Measurements from ENCODE around the gene TC2N.
"Not testable (repeated sequence)": the region's sequence is repeated elsewhere in the genome, so short reads cannot be mapped to it uniquely, and the experiment has no call there.

The TC2N gene

GRCh38 chr14:91817566-91818325 lies 49.6 kb downstream of the TC2N start:
- H3K4me3 ChIP-seq (ENCODE audit: low read depth, low read length) = no peak overlapping the region
- TF ChIP-seq, protein P1, sequence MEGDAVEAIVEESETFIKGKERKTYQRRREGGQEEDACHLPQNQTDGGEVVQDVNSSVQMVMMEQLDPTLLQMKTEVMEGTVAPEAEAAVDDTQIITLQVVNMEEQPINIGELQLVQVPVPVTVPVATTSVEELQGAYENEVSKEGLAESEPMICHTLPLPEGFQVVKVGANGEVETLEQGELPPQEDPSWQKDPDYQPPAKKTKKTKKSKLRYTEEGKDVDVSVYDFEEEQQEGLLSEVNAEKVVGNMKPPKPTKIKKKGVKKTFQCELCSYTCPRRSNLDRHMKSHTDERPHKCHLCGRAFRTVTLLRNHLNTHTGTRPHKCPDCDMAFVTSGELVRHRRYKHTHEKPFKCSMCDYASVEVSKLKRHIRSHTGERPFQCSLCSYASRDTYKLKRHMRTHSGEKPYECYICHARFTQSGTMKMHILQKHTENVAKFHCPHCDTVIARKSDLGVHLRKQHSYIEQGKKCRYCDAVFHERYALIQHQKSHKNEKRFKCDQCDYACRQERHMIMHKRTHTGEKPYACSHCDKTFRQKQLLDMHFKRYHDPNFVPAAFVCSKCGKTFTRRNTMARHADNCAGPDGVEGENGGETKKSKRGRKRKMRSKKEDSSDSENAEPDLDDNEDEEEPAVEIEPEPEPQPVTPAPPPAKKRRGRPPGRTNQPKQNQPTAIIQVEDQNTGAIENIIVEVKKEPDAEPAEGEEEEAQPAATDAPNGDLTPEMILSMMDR (IDR thresholded peaks at IDR 0.05; ENCODE audit: low read depth, low read length, missing control alignments) = no peak
- no peak for DNase-seq (ENCODE audit: low read depth)
- in situ Hi-C loops (cut with HindIII; ENCODE audit: low sequenced_read_pairs) = no loop called here

DNA sequence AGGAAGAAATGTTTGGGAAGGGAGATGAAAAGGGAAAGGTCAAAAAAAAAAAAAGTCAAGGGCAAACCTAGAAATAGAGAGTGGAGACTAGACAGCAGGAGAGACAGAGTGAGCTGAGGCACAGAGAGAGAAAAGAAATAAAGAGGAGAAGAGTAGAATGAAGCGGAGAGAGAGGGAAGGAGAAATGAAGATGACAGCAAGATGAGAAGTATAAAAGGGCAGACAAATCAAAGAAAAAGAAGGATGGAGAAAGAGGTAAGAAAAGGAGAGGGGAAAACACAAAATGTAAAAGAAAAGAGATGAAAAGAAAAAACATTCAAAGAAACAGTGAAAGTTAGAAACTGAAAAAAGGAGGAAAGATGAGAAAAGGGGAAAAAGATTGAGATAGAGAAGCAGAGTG lies 53.0 kb downstream of the TC2N start:
- in situ Hi-C loops (cut with HindIII; ENCODE audit: low sequenced_read_pairs) = no loop called here
- TF ChIP-seq, protein P1 (IDR thresholded peaks at IDR 0.05; ENCODE audit: low read depth, low read length, missing control alignments) = no peak
- DNase-seq (ENCODE audit: low read depth) = no peak
- no peak overlapping the region for H3K4me3 ChIP-seq (ENCODE audit: low read depth, low read length)

DNA sequence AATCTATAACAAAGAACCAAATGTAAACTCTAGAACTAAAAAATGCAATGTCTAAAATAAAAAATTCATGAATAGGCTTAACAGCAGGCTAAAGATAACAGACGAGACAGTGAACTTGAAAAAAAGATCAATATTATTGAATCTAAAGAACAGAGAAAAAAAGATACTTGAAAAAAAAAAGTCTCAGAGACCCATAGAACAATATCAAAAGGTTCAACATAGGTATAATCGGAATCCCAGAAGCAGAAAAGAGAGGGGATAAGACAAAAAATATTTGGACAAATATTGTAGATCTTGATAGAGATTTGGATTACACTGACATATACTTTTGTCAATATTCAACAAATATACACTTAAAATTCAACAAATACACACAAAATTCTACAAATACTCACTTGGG lies 56.6 kb downstream of the TC2N start:
- no peak overlapping the region for H3K4me3 ChIP-seq (ENCODE audit: low read depth, low read length)
- TF ChIP-seq, protein P1 (IDR thresholded peaks at IDR 0.05; ENCODE audit: low read depth, low read length, missing control alignments) = no peak
- DNase-seq (ENCODE audit: low read depth) = no peak
- in situ Hi-C loops (cut with HindIII; ENCODE audit: low sequenced_read_pairs) = no loop called here

- DNase-seq (ENCODE audit: low read depth) = no peak
- in situ Hi-C loops (cut with HindIII; ENCODE audit: low sequenced_read_pairs) = no loop called here
- no peak overlapping the region for H3K4me3 ChIP-seq (ENCODE audit: low read depth, low read length)
- TF ChIP-seq, protein P1 (IDR thresholded peaks at IDR 0.05; ENCODE audit: low read depth, low read length, missing control alignments) = no peak
These were observed 60.6 kb downstream of the TC2N start for GRCh38 chr14:91806716-91807115.

GRCh38 chr14:91806094-91806493 lies 61.2 kb downstream of the TC2N start:
- in situ Hi-C loops (cut with HindIII; ENCODE audit: low sequenced_read_pairs); DNase-seq (ENCODE audit: low read depth); H3K4me3 ChIP-seq (ENCODE audit: low read depth, low read length): not testable (repeated sequence)

GRCh38 chr14:91805659-91806058 lies 61.7 kb downstream of the TC2N start:
- no peak for DNase-seq (ENCODE audit: low read depth)
- TF ChIP-seq, protein P1 (IDR thresholded peaks at IDR 0.05; ENCODE audit: low read depth, low read length, missing control alignments) = no peak
- in situ Hi-C loops (cut with HindIII; ENCODE audit: low sequenced_read_pairs) = no loop called here
- no peak overlapping the region for H3K4me3 ChIP-seq (ENCODE audit: low read depth, low read length)

DNA sequence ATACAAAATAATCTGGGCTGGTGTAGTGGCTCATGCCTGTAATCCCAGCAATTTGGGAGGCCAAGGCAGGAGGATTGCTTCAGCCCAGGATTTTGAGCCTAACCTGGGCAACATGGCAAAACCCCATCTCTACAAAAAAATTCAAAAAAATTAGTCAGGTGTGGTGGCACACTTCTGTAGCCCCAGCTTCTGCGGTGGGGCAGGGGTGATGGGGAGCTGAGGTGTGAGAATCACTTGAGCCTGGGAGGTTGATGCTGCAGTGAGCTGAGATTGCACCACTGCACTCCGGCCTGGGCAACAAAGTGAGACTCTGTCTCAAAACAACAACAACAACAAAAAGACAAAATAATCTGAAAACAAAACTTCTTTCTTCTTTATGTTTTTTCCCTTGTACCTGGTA lies 66.0 kb downstream of the TC2N start:
- DNase-seq (ENCODE audit: low read depth) = no peak
- TF ChIP-seq, protein P1 (IDR thresholded peaks at IDR 0.05; ENCODE audit: low read depth, low read length, missing control alignments) = no peak
- no peak overlapping the region for H3K4me3 ChIP-seq (ENCODE audit: low read depth, low read length)
- in situ Hi-C loops (cut with HindIII; ENCODE audit: low sequenced_read_pairs) = no loop called here

All from astrocyte of the cerebellum (primary cell).